ENCODE results near the gene SRRM4. TPM values are rescaled to one million over a fixed set of nuclear protein-coding genes. Genes with fewer than 3 reads are reported as not detected.

Gene SRRM4
- total RNA-seq, 1 experiment from 2014 or later: 1.4 TPM

DNA sequence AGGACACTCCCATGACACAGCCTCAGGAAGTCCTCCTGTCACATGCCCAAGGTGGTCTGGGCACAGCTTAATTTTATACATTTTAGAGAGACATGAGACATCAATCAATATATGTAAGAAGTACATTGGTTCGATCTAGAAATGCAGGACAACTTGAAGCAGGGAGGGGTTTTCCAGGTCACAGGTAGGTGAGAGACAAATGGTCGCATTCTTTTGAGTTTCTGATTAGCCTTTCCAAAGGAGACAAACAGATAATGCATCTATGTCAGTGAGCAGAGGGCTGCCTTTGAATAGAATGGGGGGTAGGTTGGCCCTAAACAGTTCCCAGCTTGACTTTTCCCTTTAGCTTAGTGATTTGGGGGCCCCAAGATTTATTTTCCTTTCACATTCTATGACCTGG lies 199.9 kb downstream of the SRRM4 start:
- H3K23me2 ChIP-seq (ENCODE audit: insufficient read length, low read depth, low read length, poor library complexity, severe bottlenecking): peaks cover 6% of the 10 kb centered on the region
- peaks cover 4% of the 10 kb centered on the region for H3K27me3 Mint-ChIP-seq (ENCODE audit: low read depth)
- H3K79me2 ChIP-seq (ENCODE audit: insufficient read depth, low read length): no peaks in the 10 kb centered on the region
- no peak overlapping the region for H3K9ac ChIP-seq (ENCODE audit: extremely low read depth, insufficient read length, low read length)
- no peak overlapping the region for H2BK120ac ChIP-seq (ENCODE audit: low read depth, low read length, poor library complexity, severe bottlenecking)
- peak overlapping the region in 2 of 3 experiments; percentile 6 to 90; a peak in 3 of 7 replicates for H3K27ac Mint-ChIP-seq
- no peak overlapping the region for H2BK12ac ChIP-seq (ENCODE audit: insufficient read length, low read depth, low read length)
- no peaks in the 10 kb centered on the region for H3K27me3 ChIP-seq (ENCODE audit: insufficient read depth, low read length)
- no peaks in the 10 kb centered on the region for H4K20me1 ChIP-seq (ENCODE audit: control insufficient read depth, insufficient read depth, insufficient read length)
- H3K14ac ChIP-seq (ENCODE audit: insufficient read depth, low read length): no peak overlapping the region
- H4K8ac ChIP-seq (replicated peaks; ENCODE audit: insufficient read length, low read depth, low read length): no peak overlapping the region
- H4K5ac ChIP-seq (ENCODE audit: insufficient read length, low read depth, low read length): no peak overlapping the region
- no peak overlapping the region for H2AK5ac ChIP-seq (ENCODE audit: insufficient read length, low read length)
- H2BK15ac ChIP-seq (ENCODE audit: low read depth, low read length): no peak overlapping the region
- no peak overlapping the region for H3K27ac ChIP-seq (ENCODE audit: insufficient read length, low read depth, low read length)
- no peak overlapping the region for H2AFZ ChIP-seq (ENCODE audit: low read length)
- H3K36me3 Mint-ChIP-seq (ENCODE audit: insufficient read depth in 1 of 3, low read depth in 3 of 3): no peaks in the 10 kb centered on the region
- peak overlapping the region; percentile 4 for H3K4me2 ChIP-seq (ENCODE audit: insufficient read depth, insufficient read length, low read length)
- H4K91ac ChIP-seq (ENCODE audit: insufficient read length, low read depth, low read length): no peak overlapping the region
- H3K4me3 Mint-ChIP-seq: peak overlapping the region in 1 of 2 experiments; percentile 40; a peak in 2 of 5 replicates
- H3K4me1 ChIP-seq (ENCODE audit: insufficient read depth, low read length): peaks cover 3% of the 10 kb centered on the region; the same call in 1 of the 2 replicates
- peaks cover 43 to 52% of the 10 kb centered on the region in 2 experiments for H3K4me1 Mint-ChIP-seq
- no peak overlapping the region for H2BK5ac ChIP-seq (ENCODE audit: insufficient read length, low read length)
- no CpG with 5 or more reads among the region's 2 CpGs for WGBS (ENCODE audit: extremely low coverage, insufficient read length, low lambda C conversion rate)
- H3K4ac ChIP-seq (ENCODE audit: low read depth, low read length): no peak overlapping the region
- DNase-seq: no peak
- H3K23ac ChIP-seq (ENCODE audit: insufficient read length, low read depth, low read length): no peak overlapping the region
- no peak overlapping the region for H3K18ac ChIP-seq (ENCODE audit: insufficient read length, low read depth, low read length)
- no peak overlapping the region for H2BK20ac ChIP-seq (ENCODE audit: low read depth, low read length, poor library complexity, severe bottlenecking)
- no peaks in the 10 kb centered on the region for H3K79me1 ChIP-seq (ENCODE audit: insufficient read depth, low read depth, low read length, poor library complexity, severe bottlenecking)
- TF ChIP-seq, protein P1, sequence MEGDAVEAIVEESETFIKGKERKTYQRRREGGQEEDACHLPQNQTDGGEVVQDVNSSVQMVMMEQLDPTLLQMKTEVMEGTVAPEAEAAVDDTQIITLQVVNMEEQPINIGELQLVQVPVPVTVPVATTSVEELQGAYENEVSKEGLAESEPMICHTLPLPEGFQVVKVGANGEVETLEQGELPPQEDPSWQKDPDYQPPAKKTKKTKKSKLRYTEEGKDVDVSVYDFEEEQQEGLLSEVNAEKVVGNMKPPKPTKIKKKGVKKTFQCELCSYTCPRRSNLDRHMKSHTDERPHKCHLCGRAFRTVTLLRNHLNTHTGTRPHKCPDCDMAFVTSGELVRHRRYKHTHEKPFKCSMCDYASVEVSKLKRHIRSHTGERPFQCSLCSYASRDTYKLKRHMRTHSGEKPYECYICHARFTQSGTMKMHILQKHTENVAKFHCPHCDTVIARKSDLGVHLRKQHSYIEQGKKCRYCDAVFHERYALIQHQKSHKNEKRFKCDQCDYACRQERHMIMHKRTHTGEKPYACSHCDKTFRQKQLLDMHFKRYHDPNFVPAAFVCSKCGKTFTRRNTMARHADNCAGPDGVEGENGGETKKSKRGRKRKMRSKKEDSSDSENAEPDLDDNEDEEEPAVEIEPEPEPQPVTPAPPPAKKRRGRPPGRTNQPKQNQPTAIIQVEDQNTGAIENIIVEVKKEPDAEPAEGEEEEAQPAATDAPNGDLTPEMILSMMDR (conservative IDR thresholded peaks at IDR 0.05): no peak
- H3K9me3 ChIP-seq (ENCODE audit: control insufficient read depth, low read depth, low read length): no peaks in the 10 kb centered on the region
- no peak overlapping the region for H3T11ph ChIP-seq (ENCODE audit: low read length)
- H3K9me3 Mint-ChIP-seq: no peaks in the 10 kb centered on the region
- no peak overlapping the region for H3K56ac ChIP-seq (ENCODE audit: insufficient read length, low read depth, low read length)

Data from H9 (cell line).